ENCODE measurements around the gene MYO18B.

GRCh38 chr22:25888399-25889054 is 146.5 kb downstream of the MYO18B start:
- TF ChIP-seq CTCF (IDR thresholded peaks at IDR 0.05) (no peak), POLR2A (IDR thresholded peaks at IDR 0.05) (no peak)

Measured in right lobe of liver (tissue), 4 donors.